HEK293 (cell line): ENCODE results near the gene RALGAPA2.

Source experiments
- CTCF ChIP-seq: fragments of 450-650 bp; formaldehyde crosslinking; IDR thresholded peaks from 2 replicates; pipeline ENCODE4 v1.5.1; 2016; ENCODE audit warnings: missing biosample characterization, missing genetic modification characterization
- ZBTB20 ChIP-seq: fragments of 450-650 bp; formaldehyde crosslinking; IDR thresholded peaks from 2 replicates; pipeline ENCODE4 v1.5.1; 2016; ENCODE audit warnings: missing biosample characterization, missing genetic modification characterization
- ZNF155 ChIP-seq: fragments of 450-650 bp; formaldehyde crosslinking; IDR thresholded peaks from 2 replicates; pipeline ENCODE4 v1.5.1; 2016; ENCODE audit warnings: missing biosample characterization, missing genetic modification characterization
- ZNF19 ChIP-seq: fragments of 450-650 bp; formaldehyde crosslinking; IDR thresholded peaks from 2 replicates; pipeline ENCODE4; 2016; ENCODE audit warnings: missing biosample characterization, missing genetic modification characterization, low read depth
- ZNF2 ChIP-seq: fragments of 450-650 bp; formaldehyde crosslinking; IDR thresholded peaks from 2 replicates; pipeline ENCODE4 v1.5.1; 2016; ENCODE audit warnings: missing biosample characterization, missing genetic modification characterization
- ZNF26 ChIP-seq: fragments of 450-650 bp; formaldehyde crosslinking; IDR thresholded peaks from 2 replicates; pipeline ENCODE4 v1.5.1; 2016; ENCODE audit warnings: missing biosample characterization, missing genetic modification characterization
- ZNF311 ChIP-seq: fragments of 450-650 bp; formaldehyde crosslinking; IDR thresholded peaks from 2 replicates; pipeline ENCODE4 v1.5.1; 2017; ENCODE audit warnings: missing biosample characterization, missing genetic modification characterization, borderline replicate concordance
- ZNF416 ChIP-seq: fragments of 450-650 bp; formaldehyde crosslinking; IDR thresholded peaks from 2 replicates; pipeline ENCODE4 v1.5.1; 2016; ENCODE audit warnings: missing biosample characterization, missing genetic modification characterization
- ZNF571 ChIP-seq: fragments of 450-650 bp; formaldehyde crosslinking; IDR thresholded peaks from 2 replicates; pipeline ENCODE4 v1.5.0; 2017; ENCODE audit warnings: missing biosample characterization, missing genetic modification characterization
- ZNF629 ChIP-seq: fragments of 450-650 bp; formaldehyde crosslinking; IDR thresholded peaks from 2 replicates; pipeline ENCODE4 v1.5.1; 2017; ENCODE audit warnings: missing biosample characterization, missing genetic modification characterization
- ZNF776 ChIP-seq: fragments of 450-650 bp; formaldehyde crosslinking; IDR thresholded peaks from 2 replicates; pipeline ENCODE4 v1.5.0; 2017; ENCODE audit warnings: missing biosample characterization, missing genetic modification characterization, borderline replicate concordance

GRCh38 chr20:20406306-20406705 is 306.1 kb downstream of the RALGAPA2 start:
- TF ChIP-seq ZNF629 (no peak), ZNF155 (no peak), ZNF416 (tag by site-specific recombination) (no peak), ZNF776 (no peak), ZNF19 (tag by site-specific recombination) (no peak), CTCF (tag by site-specific recombination) (no peak), ZNF2 (tag by site-specific recombination) (no peak), ZNF571 (no peak), ZNF311 (no peak), ZNF26 (tag by site-specific recombination) (no peak), ZBTB20 (tag by site-specific recombination) (no peak)
